Femur (tissue), 1 donor: ENCODE data around the gene FANCE.
A peak's percentile ranks its signal among the peaks of the same experiment; 100 is the strongest.

ENCODE experiments used
- DNase-seq: peaks from one replicate; pipeline ENCODE4 v3.0.0-alpha.2; 2017

FANCE gene

DNA sequence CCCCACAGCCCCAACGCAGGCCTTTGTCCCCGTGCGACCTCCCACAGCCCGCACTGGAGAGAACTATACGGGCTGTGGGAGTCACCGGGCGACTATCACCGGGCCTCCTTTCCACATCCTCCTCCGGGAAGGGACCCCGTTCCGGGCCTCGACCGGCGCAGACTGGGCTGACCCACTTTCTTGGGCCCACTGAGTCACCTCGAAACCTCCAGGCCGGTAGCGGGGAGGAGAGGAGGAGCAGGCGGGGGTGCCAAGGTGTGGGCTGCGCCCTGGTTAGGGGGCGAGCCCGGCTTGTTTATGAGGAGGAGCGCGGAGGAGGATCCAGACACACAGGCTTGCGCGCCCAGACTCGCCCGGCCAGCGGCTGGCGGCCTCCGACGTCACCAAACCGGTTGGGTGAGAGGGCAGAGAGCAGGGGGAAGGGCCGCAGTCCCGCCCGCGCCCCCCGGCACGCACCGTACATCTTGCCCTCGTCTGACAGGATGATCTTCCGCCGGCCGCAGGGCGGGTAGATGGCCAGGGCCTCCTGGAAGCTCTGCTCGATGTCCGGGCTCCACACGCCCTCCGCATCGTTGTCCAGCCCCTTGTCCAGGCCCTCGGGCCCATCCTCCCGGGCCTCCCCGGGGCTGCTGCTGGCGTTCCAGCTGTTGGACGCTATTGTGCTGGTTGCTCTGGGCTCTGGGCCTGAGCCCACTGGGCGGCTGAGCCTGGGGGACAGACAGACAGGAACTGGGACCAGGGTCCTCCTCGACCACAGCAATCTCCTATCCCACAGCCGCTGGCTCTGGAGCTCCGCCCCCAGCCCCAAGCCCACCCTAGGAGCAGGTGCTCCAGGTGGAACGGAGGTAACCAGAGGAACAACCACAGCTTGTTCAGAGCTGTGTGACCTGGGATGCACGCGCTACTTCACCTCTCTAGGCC lies 34.1 kb downstream of the FANCE start:
- DNase-seq, result no peak

DNA sequence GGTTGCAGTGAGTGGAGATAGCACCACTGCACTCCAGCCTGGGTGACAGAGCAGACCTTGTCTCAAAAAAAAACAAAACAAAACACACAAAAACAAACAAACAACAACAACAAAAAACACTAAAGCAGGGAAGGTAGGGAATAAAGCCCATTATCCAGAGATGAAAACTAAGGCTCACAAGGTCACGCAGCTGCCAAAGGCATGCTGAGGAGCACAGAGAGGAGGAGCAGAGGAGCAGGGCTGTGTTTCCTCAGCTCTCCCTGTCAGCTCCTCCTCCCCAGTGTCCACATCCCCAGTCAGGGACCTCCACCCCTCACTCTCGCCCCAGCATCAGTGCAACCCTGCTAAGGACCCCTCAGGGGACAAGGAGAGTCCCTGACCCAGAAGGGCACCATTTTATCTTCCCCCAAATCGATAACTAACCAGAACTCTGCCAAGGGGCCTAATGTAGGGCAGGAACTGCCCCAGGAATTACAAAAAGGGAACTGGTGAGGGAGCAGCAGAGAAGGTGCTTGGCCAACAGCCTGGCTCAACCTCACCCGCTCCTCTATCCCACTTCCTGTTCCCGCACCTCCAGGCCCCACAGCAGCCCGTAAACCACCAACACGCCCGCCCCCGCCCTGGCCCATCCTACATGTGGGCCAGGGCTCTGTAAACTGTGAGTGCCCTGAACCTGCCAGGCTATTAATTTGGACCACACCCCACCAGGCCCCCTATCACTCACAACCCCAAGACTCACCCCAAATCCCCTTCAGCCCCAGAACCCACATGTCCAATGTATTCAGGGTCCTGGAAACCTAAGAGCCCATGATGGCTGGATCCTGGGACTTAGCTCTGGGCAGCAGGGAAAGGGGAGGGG lies 35.7 kb downstream of the FANCE start:
- no peak for DNase-seq

DNA sequence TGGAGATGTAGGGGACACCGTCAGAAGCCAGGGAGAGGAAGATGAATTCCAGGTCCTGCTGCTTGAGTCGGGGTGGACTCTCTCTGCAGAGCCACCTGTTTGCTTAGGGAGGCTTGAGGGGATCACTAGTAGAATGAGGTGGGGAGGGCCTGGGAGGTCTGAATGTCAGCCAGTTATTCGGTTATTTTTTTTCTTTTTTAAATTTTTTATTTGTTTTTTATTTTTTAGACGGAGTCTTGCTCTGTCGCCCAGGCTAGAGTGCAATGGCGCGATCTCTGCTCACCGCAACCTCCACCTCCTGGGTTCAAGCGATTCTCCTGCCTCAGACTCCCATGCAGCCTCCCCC lies 36.4 kb downstream of the FANCE start:
- no peak for DNase-seq

DNA sequence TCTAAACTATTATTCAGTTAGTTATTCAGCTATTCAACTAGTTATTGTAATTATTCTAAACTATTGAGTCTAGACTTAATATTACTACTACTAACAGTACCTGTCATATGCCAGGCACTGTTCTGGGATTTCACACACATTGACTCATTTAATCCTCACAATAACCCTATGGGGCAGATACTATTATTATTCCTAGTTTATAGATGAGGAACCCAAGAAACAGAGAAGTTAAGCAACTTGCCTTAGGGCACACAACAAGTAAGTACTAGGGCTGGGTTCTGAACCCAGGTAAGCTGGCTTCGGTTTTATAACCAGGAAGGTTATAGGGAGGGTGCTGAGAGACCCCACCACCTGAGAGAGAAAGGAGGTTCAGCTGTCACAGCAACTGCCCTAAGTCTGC lies 36.9 kb downstream of the FANCE start:
- no peak for DNase-seq

DNA sequence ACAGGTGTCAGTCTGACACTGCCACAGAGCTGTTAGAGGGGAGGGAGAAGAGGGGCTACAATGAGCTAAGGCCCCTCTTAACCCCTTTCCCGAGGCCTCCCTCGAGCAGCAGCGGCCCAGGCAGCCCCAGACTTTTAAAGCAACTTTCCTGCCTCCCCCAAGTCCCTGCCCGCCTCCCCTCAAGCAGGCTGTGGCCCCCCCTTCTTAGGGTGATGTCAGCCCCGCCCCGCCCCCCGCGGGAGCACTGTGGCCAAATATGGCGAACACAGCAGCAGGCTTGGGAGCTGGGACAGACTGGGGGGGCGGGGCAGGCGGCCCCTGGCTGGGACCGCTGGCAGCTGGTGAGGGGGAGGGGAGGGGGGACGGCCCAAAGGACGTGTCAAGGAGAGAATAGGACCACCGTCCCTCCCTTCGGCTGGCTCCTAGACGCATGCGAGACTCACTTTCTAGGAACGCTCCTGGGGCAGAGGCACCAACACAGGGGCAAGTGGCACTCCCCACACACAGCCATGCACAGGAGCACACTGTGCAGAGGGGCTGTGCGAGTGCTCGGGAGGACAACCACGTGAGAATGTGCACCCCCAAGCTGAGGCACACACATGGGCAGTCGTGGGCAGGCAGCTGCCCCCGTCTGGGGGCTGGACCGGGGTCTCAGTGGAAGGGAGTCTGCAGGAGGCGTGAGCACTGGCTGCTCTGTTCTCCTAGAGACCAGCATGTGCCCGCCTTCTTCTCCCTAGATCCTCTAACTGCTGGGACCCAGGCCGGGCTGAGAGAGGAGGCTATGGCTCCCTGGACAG lies 38.1 kb downstream of the FANCE start:
- peak; percentile 90 for DNase-seq

DNA sequence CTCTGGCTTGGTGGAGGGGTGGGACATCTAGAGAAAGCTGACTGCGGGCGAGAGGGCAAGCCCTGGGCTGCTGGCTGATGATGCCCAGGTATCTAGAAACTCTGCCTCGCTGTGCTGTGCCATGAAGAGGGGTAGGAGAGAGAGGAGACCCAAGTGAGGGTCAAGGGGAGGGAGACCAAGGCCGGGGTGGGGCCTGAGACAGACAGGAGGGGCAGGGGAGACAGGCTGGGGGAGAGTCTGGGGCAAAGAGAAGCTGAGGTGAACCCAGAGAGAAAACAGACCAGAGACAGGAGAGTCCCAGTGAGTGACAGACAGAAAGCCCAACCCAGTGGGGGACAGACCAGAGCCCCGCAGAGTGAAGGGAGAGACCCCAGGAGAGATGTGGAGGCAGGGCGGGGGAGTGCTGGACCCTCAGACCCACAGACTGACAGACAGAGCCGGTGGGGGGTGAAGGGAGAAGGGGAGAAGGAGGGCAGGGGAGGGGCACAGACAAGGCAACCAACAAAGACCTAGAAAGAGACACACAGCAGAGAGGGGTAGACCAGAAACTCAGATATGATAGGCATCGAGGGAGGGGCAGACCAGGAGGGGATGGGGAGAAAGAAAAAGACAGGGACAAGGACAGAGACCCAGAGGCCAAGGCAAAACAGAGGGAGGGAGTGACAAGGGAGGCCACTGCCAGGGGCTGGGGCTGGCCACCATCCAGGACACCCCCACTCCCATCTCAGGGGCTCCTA lies 38.9 kb downstream of the FANCE start:
- DNase-seq, result no peak

DNA sequence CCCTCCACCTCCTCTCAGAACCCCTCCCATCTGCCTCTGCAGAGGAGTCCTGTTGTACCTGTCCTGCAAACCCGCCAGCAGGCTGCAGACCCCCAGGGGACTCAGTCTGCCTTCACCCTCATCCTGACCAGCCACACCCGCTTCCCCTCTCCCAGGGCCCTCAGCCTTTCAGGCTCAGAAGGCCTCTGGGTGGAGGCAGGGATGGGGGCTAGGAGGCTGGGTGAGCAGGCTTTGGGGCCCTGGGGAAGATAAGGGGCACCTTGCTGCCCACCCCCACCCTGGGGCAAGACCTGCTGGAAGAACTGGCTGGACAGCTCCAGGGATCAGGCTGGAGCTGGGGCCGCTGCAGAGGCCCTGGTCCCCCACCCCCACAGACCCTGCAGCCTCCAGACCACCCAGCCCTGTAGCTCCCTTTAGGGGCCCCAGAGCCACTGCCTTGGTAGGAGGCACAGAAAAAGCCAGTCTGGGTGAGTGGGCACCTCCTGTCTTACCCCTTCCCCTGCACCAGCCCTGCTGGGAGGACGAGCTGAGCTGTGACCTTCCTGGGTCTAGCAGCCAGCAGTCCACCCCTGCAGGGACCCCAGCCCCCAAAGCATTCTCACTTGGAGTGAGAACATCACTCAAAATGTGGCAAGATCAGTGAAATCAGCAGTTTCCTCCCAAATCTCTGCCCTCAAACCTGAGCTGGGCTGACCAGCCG lies 39.6 kb downstream of the FANCE start:
- DNase-seq, result no peak

DNA sequence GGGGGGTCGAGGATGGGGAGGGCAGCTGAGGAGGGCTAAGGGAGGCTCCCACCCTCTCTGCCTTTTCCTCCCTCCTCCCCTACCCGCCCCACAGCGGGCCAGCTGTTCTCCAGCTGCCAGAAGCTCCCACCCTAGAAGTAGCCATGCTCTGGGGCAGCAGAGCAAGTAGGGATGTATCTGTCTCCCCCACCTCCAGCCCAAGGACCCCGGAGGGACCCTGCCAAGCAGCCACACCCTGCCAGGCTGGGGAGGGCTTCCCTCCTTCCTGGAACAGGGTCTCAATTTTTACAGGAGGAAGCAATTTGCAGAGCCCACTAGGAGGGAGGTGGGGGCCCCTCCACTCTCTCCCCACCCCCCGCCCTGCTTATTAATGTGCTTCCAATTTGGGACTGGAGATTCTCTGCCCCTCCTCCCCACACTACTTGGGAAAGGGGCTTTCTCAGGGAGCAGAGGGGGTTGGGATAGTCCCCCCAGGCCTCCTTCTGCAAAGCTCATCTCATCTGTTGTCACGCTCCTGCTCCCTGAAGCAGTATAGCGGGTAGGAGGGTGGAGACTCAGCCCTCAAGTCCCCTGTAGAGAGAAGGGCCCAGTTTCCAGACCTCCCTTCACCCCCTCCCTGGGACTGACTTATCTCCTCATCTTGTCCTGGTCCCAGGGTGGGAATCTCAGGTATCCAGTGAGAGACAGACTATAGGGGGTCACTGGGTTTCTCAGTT lies 40.3 kb downstream of the FANCE start:
- DNase-seq, result no peak

DNA sequence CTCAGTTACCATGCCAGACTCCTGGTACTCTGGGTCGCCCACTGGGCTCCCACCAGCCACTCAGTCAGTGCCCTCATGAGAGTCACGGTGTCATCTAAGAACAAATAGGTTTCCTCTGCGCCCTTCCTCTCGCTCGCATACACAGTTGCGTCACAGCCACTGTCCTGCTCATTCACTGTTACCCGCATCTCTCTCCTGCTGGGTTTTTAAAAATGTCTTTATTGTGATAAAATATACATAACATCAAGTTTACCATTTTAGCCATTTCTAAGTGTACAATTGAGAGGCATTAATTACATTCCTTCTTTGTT lies 40.8 kb downstream of the FANCE start:
- no peak for DNase-seq

DNA sequence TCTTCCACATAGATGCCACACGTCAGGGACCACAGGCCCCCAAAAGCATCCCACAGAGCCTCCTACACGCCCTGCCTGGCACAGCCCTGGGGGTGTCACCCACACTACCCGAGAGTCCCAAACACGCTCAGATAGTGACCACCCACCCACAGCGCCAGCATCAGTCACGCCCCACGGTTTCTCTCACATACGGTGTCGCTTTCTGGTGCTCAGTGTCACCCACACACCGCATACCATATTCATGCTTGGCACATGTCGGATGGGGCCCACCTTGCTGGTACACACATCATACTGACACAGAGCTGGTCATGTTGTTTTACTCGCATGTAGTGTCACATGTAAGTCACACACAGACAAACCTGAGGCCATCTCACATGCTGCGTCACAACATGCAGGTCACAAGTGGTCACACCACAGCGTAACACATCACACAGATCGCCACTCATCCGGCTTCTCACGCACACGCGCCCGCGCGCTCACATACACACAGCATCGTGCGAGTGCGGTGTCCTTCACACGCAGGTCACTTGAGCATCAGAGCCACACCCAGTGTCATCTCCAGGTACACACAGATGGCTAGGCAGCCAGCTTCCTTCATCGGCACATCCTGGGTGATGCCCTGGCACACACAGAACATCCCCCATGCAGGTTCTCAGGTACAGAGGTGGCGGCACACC lies 41.3 kb downstream of the FANCE start:
- no peak for DNase-seq

DNA sequence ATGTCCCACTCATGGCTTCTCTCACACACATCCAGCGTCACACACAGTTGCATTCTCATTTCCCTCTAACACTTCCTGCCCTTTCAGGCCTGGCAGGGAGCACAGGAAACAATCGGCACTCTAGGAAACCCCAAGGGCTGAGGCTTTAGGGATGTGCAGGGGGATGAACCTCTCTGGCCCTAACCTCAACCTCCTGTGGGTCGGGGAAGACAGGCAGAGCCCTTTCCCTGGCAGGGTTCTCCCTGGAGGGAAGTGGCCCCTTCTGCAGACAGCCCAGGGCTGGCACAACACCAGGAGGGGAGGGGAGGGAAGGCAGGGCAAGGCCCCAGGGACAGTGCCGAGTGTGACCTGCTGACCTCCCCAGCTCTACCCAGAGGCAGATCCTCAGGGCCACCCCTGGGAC lies 42.0 kb downstream of the FANCE start:
- DNase-seq, result no peak

DNA sequence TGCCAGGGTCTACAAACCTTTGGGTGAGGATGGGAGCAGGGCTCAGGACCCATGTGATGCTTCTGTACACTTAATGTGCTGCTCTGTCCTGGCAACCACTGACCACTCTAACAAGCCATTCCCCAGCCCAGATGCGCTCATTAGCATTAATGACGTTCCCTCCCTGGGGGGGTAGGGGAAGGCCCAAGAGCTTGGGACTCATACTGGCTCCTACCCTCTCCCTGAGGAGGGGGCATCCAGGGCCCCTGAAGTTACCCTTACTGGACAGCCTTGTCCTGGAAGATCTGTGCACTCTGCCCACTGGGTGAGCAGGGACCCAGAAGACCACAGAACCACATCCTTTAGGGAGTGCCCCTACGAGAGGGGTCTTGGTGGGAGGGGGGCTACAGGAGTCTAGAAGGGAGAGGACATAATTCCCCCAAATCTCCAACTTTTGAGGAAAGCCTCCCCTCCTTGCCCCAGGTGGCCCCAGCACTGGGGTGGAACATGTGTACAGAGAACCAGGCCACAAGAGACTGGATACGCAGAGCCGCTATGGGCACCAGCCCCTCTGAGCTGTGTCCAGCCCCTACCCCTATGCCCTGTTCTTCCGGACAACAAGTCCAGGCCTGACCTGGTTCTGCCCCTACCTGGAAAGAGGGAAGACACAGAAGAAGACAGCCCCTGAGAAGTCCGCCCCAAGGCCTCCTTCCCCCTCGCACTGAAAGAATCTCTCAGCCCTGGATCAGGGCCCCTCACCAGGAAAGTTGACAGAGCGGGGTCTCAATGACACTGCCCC lies 43.3 kb downstream of the FANCE start:
- no peak for DNase-seq

DNA sequence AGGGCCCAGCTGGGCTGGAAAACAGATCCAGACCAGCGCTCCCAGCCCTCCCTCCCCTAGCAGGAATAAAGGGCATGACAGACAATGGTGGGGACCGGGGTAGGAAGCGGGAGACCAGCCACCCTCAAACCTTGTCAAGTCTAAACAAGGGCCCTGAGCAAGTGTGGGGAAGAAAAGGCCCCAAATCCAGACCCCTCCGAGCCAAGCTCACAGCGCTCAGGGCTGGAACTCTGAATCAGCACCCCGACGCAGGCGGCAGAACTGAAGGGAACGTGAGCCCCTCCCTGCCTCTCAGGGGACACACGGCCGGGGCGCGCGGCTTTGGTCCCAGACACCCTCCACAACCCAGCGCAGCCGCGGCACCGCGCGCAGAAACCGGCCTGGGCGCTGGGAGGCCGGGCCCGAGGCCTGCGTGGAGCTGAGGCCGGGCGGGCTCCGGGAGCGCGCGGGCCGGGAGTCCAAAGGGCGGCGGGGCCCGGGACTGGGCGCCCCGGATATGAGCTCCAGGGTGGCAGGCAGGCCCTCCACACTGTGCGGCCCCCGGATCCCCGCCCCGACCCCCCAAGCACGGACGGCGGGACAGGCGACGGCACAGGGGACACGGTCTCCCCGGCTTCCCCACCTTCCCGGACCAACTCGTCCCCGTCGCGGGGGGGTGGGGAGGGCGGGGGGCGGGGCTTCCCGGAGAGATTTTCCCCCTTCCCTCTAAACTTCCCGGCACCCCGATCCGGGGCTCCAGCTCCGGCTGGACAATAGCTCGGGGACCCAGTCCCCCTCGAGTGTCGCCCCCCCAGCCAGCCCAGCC lies 44.1 kb downstream of the FANCE start:
- peak; percentile 82 for DNase-seq

DNA sequence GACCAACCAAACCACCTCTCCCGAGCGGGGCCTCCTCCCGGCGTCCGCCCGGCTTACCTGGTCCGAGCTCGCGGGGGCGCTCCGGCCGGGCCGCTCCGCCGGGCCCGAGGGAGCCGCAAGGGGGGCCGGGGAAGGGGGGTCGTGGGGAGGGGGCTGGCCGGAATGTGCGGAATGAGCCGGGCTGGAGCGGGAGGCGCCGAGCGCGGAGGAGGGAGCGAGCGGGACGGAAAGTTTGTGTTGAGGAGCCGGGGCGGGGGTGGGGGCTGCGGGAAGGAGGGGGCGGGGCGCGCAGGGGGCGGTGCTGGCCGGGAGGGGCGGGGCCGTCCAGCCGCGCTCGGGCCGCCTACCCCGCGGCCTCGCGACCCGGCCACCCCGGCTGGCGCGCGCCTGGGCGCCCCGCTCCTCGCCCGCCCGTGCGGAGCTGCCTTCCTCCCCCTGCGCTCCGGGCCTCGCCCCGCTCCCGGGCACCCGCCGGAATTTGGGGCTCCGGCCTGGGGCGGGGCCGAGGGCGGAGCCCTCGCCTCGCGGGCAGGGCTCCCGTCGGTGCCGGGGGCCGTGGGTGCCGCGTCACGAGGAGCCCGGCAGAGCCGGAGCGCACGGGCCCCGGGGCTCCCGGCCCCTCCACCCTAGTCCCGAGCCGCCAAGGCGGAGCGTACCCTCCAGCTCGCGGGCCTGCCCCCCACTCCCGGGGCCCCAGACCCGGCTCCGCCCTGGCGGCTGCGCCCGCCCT lies 44.9 kb downstream of the FANCE start, which contains the start of gene TEAD3:
TSS of gene TEAD3 (minus strand) at position 239 of the 730 bp plus-strand sequence.
- peak; percentile 86 for DNase-seq

DNA sequence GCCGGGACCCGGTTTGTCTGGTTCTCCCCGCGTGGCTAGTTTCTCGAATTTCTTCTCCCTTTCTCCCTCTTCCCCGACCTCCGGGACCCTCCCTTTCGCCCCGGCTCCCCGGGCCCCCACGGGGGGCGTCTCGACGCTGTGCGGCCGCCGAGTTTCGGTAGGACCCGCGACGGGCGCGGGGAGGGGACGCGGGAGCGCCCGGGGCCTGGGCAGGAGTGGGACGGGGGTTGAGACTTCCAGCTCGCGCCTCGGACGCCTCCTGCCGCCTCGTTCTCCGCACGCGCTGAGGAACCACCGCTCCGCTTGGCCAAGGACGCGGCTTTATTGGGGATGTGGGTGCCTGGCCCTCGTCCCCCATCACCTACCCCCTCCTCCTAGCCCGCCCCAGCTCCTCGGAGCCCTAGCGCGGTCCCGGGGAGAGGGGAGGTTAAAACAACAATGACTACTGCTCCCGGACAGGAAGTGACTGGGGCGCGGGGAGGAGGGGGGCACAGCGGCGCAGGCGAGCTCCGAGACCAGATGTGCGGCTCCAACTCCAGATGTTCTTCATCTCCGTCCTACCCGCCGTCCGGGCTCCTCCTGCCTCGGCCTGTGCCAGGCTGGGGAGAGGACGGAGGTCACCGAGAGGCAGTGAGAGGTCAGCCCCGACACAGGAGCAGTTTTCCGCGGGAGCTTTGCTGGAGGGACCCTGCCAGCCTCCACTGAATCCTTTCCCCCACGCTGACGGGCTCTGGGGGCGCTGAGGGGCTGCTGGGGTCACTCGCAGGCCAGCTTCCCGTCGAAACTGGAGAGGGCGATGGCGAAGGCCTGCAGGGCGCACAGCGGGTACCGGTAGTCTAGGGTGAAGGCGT lies 45.7 kb downstream of the FANCE start:
- DNase-seq, result peak; percentile 91

DNA sequence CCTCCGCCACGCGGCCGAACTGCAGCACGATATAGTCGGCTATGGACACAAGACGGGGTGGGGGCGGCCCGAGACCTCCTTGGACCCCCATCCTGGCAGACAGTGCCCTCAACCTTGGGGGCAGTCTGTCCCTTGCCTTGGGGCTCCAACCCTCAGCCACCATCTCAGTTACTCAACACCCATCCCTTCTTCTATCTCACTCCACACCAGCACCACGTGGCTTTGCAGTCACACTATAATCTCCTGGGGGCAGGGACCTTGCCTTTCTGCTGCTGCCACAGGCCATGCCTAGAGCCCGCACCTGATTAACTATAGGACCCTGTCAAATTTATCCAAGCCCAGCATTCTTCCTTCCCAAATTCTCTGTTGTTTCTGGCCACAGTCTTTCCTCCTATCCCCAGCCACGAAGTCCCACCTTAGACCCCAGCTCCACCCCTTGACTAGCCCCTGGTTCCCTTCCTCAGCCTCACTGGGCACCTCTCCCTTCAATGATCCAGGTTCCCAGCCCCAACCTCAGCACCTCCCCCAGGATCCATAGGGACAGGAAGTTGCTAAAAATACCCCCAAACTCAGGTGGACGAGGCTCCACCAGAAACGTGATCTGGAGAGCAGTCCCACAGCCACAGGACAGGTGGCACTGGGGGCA lies 46.4 kb downstream of the FANCE start:
- no peak for DNase-seq

DNA sequence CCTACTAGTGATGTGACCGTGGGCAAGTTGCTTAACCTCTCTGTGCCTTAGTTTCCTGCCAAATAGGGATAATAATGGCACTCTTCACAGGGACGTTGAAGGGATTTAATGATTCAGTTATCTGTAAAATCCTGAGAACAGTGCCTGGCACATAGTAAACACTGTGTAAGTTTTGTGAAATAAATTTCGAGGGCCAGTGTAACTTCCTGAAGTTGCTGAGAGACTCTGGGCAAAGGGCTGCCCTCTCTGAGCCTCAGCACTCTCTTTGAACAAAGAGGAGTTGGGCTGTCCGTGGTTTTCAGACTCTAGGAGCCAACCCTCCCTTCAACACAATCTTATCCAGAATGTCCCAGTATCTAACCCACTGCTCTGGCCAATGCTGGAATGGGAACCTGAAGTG lies 47.2 kb downstream of the FANCE start:
- no peak for DNase-seq
